HG03108 (cell line): ENCODE measurements around the gene LRRTM3.

Experiments used
- ATAC-seq: cut with Tn5 transposase; IDR thresholded peaks from one replicate; pipeline ENCODE4 v1.9.1; 2021; ENCODE audit warnings: moderate library complexity; ENCODE audit not compliant: unreplicated experiment

LRRTM3 gene

GRCh38 chr10:67112765-67113164 lies 186.9 kb downstream of the LRRTM3 start:
- ATAC-seq = no peak

- no peak for ATAC-seq
These were observed 189.1 kb downstream of the LRRTM3 start for GRCh38 chr10:67114945-67115344.

- no peak for ATAC-seq
These were observed 190.1 kb downstream of the LRRTM3 start for GRCh38 chr10:67115972-67116371.

- ATAC-seq = no peak
These were observed 193.8 kb downstream of the LRRTM3 start for GRCh38 chr10:67119651-67120050.

- no peak for ATAC-seq
These were observed 201.6 kb downstream of the LRRTM3 start for GRCh38 chr10:67127441-67127840.

GRCh38 chr10:67140641-67141040 lies 214.8 kb downstream of the LRRTM3 start:
- ATAC-seq = no peak

GRCh38 chr10:67141300-67141699 lies 215.5 kb downstream of the LRRTM3 start:
- ATAC-seq = no peak

- ATAC-seq = no peak
These were observed 218.7 kb downstream of the LRRTM3 start for GRCh38 chr10:67144530-67144929.
